ENCODE measurements around the gene PPP2R5E. TPM values are rescaled to one million over a fixed set of nuclear protein-coding genes. Genes with fewer than 3 reads are reported as not detected.
"Not testable (repeated sequence)": the region's sequence is repeated elsewhere in the genome, so short reads cannot be mapped to it uniquely, and the experiment has no call there.

PPP2R5E gene
- total RNA-seq, 1 donor from 2014 or later: 46.1 TPM

DNA sequence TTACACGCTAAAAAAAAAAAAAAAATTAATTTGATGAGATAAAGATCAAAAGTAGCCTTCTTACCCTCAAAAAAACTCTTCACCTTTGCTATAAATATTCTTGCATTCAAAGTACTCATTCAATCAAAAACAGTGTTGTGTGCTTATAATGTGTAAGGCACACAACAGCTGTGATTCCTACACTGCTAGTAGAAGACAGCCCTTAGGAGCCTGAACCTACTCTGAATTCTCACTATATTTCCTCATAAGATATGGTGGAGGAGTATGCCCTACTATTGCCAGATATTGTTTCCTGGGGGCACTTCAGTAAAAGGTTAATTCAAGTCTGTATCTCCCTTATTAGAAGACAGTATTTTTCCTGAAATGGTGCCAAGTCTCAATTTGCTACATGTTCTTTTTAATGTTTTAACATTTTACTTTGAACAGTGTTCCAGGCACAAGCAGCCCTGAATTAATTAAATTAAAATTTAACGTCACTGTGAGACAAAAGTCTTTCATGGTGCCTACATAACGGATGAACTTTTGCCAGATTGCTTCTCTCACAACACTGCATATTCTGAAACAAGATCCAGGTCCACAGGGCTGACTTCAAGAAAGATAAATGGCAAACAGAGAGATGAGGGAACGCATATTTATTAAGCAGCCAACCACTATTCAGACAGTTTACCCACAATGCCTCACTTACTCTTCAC, 19.3 kb downstream of the PPP2R5E start:
- intact Hi-C loops (cut with micrococcal nuclease): no loop called here

- intact Hi-C loops (cut with micrococcal nuclease): not testable (repeated sequence)
These were observed 20.7 kb downstream of the PPP2R5E start for GRCh38 chr14:63522511-63522910.

GRCh38 chr14:63517354-63517753, 25.8 kb downstream of the PPP2R5E start:
- intact Hi-C loops (cut with micrococcal nuclease): no loop called here

DNA sequence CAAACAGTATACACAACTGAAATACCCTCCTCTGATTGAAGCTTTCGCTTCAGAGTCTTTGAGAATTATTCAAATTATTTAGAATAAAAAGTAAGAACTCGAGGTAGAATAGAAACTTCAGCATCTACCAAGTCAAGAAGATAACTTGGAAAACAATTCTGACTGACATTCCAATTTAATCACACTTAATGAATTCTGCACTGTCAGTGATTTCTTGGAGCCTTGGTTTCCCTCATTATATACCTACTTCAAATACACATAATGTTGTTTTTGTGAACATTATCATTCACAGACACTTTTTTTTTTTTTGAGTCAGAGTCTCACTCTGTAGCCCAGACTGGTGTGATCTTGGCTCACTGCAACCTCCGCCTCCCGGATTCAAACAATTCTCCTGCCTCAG, 27.9 kb downstream of the PPP2R5E start:
- intact Hi-C loops (cut with micrococcal nuclease): no loop called here

DNA sequence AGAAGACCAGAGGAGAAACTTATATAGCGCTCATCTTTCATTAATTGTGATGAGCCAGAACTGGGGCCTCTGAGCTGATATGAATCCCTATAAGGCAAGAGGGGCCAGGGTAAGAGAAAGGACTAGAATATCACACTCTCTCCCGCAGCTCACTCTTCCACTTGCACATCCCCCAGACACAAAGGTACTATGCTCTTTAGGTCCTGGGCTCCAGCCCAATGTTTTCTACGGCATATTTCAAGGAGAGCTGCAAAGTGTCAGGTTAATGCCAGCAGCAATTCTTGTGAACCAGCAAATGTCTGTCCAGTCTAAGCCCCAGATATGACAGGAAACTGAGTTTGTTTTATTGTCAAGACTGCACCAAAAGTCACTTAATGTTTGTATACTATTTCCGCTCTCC, 29.4 kb downstream of the PPP2R5E start:
- intact Hi-C loops (cut with micrococcal nuclease): loop anchor here (5.0 kb wide), 1 partner anchor 36 kb away; no protein-coding TSS in a partner anchor

DNA sequence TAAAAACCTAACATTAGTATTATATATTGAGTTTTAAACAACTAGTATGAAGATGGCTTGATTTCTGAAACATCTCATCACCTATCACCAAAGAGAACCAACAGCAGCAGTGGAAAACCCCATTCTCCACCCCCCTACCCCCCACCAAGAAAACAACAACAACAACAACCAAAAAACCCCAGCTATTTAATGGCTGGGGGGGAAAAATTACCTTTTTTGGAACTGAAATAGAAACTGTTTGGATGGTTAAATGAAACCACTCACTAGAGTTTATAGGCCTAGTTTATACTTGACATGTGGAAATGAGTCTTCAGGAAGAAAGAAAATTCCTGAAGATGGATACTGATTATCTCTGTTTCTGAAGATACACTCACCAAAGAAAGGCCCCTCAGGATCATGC, 30.3 kb downstream of the PPP2R5E start:
- intact Hi-C loops (cut with micrococcal nuclease): loop anchor here (5.0 kb wide), 1 partner anchor 36 kb away; no protein-coding TSS in a partner anchor

GRCh38 chr14:63510538-63510937, 32.6 kb downstream of the PPP2R5E start:
- intact Hi-C loops (cut with micrococcal nuclease): loop anchor here (5.0 kb wide), 1 partner anchor 33 kb away; no protein-coding TSS in a partner anchor

GRCh38 chr14:63508033-63508432, 35.1 kb downstream of the PPP2R5E start:
- intact Hi-C loops (cut with micrococcal nuclease): no loop called here

DNA sequence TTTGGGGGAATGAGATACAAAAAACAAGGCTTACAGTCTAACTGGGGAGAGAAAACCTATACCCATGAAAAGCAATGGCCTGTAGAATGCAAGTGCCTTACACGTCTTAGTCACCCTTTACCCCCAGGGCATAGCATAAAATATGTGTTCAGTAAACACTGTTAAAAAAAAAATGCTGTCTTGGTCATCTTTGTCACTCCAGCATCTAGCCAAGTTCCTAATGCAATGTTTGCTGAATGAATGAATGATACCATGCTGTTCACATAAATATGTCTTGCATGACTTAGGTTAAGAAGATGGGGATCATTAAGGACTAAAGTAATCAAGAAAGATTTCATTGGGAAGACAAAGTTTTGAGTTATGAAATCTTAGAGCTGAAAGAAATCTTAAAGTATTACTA, 38.5 kb downstream of the PPP2R5E start:
- intact Hi-C loops (cut with micrococcal nuclease): no loop called here

GRCh38 chr14:63501429-63501828, 41.7 kb downstream of the PPP2R5E start:
- intact Hi-C loops (cut with micrococcal nuclease): no loop called here

- intact Hi-C loops (cut with micrococcal nuclease): no loop called here
These were observed 43.4 kb downstream of the PPP2R5E start for GRCh38 chr14:63499701-63500250.

GRCh38 chr14:63496837-63497400, 46.3 kb downstream of the PPP2R5E start:
- intact Hi-C loops (cut with micrococcal nuclease): no loop called here

DNA sequence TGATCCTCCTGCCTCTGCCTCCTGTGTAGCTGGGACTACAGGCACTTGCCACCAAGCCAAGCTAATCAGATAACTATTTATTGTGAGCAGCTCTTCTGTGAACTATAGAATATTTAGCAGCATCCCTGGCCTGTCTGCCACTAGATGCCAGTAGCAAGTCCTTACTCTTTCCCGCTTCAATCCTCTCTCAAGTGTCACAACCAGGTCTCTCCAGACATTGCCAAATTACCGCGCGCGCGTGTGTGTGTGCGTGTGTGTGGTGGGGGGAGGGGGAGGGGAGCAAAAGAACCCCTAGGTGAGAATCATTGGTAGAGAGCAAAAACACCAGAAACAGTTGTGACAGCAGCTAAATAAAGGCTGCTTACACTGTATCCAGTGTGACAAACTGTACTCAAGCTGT, 49.9 kb downstream of the PPP2R5E start:
- intact Hi-C loops (cut with micrococcal nuclease): no loop called here

- intact Hi-C loops (cut with micrococcal nuclease): no loop called here
These were observed 50.8 kb downstream of the PPP2R5E start for GRCh38 chr14:63492391-63492790.

DNA sequence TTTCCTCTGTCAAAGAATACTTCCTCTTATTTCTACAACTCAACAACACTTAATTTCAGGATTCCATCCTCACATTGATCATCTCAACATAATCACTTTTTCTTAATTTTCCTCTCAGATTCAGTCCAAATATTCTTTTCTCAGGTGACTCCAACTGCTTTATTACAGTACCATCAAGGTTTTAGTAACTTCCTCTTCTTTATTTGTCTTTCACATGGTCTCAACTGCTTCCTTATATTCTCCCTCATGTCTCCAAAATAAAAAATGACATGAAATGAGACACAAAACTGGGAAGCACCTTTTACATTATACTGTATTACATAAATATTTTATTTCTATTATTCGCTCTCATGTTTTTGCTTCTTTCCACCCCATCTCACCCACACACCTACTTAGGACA, 55.5 kb downstream of the PPP2R5E start:
- intact Hi-C loops (cut with micrococcal nuclease): no loop called here

- intact Hi-C loops (cut with micrococcal nuclease): no loop called here
These were observed 56.4 kb downstream of the PPP2R5E start for GRCh38 chr14:63486738-63487137.

DNA sequence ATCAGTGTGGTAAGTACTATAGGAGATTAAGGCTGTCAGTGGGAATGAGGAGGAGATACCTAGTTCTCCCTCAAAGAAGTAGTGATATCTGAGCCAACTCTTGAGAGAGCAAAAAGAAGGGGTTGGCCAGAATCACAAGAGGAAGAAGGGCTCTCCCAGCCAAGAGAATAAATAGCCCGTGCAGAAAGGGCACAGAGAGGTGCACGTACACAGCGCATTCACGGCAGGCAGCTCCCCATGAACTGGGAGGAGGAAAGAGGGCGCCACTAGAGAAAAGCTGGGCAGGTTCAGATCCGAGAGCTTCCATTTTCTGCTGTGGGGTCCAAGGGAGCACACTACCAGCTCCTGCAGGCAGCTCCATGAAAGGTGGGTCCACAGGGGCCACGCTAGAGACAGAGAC, 59.9 kb downstream of the PPP2R5E start:
- intact Hi-C loops (cut with micrococcal nuclease): no loop called here

GRCh38 chr14:63480599-63480998, 62.6 kb downstream of the PPP2R5E start:
- intact Hi-C loops (cut with micrococcal nuclease): no loop called here

GRCh38 chr14:63478437-63478852, 64.7 kb downstream of the PPP2R5E start:
- intact Hi-C loops (cut with micrococcal nuclease): loop anchor here (2.0 to 10.0 kb wide), 7 partner anchors 34 to 376 kb away; partner anchors contain the start of genes PPP2R5E, SYNE2 and WDR89

DNA sequence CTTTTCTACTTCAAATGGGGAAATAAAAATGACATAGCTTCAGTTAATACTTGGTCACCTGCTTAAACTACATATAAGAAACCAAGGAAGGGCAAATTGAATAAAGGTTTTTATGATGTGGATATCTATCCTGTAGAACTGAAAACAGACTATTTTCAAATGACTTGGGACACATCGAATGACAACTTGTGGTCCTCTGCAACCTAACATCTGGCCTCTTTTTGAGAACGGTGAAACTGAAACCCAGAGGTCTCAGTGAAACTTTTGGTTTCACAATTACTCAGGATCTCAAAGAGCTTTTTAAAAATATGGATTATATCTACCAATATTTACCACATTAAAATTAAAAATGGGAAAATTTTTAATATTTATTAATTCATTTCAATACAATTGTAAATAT, 65.2 kb downstream of the PPP2R5E start:
- intact Hi-C loops (cut with micrococcal nuclease): loop anchor here (2.0 to 10.0 kb wide), 7 partner anchors 34 to 377 kb away; partner anchors contain the start of genes PPP2R5E, SYNE2 and WDR89

GRCh38 chr14:63477556-63477955, 65.6 kb downstream of the PPP2R5E start:
- intact Hi-C loops (cut with micrococcal nuclease): loop anchor here (5.0 to 10.0 kb wide), 6 partner anchors 35 to 377 kb away; partner anchors contain the start of genes SYNE2 and WDR89

- intact Hi-C loops (cut with micrococcal nuclease): loop anchor here (5.0 to 10.0 kb wide), 6 partner anchors 37 to 379 kb away; partner anchors contain the start of genes SYNE2 and WDR89
These were observed 67.4 kb downstream of the PPP2R5E start for GRCh38 chr14:63475761-63476160.

Data from T-helper 2 cell treated with Interferon-gamma antibody and Interleukin-4, amounts not matched to agents 100 ng/mL and 5 ng/mL, for 36 hours (primary cell).